Activated CD4-positive, CD25-positive, alpha-beta regulatory T cell treated with anti-CD3 and anti-CD28 coated beads, Interleukin-2, amount 50 U/mL, for 24 hours (primary cell): Measurements from ENCODE around the gene TRAPPC3.
"Not testable (repeated sequence)": the region's sequence is repeated elsewhere in the genome, so short reads cannot be mapped to it uniquely, and the experiment has no call there.

Source experiments
- ATAC-seq, 2 donors: fragments of 150-1000 bp; cut with Tn5 transposase; one replicate each; pipeline ENCODE4 v1.10.0; 2021; ENCODE audit warnings: mild to moderate bottlenecking in 1 of 2, moderate library complexity in 1 of 2

The TRAPPC3 gene

GRCh38 chr1:36166136-36166535 lies 16.9 kb upstream of the TRAPPC3 start:
- no peak for ATAC-seq

- ATAC-seq, result no peak
Observed at GRCh38 chr1:36165145-36165544, 15.9 kb upstream of the TRAPPC3 start.

DNA sequence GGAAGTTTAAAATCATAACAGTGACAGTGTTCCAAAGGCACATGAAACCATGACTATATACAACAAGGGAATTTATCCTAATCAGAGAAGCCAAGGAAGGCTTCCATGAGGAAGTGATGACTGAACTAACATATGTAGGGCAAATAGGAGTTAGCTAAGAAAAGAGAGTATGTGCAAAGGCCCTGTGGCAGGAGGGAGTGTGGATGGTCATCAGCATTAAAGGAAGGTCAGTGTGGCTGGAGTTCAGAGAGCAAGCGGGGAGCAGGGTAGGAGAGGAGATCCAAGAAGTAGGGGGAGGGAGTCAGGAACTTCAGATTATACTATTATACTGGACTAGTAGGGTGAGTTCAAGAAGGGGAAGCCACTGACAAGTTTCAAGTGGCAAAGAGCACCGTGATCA lies 15.1 kb upstream of the TRAPPC3 start:
- no peak for ATAC-seq

GRCh38 chr1:36163426-36163825 lies 14.1 kb upstream of the TRAPPC3 start:
- ATAC-seq, result no peak

GRCh38 chr1:36162680-36163239 lies 13.5 kb upstream of the TRAPPC3 start:
- ATAC-seq, result no peak

DNA sequence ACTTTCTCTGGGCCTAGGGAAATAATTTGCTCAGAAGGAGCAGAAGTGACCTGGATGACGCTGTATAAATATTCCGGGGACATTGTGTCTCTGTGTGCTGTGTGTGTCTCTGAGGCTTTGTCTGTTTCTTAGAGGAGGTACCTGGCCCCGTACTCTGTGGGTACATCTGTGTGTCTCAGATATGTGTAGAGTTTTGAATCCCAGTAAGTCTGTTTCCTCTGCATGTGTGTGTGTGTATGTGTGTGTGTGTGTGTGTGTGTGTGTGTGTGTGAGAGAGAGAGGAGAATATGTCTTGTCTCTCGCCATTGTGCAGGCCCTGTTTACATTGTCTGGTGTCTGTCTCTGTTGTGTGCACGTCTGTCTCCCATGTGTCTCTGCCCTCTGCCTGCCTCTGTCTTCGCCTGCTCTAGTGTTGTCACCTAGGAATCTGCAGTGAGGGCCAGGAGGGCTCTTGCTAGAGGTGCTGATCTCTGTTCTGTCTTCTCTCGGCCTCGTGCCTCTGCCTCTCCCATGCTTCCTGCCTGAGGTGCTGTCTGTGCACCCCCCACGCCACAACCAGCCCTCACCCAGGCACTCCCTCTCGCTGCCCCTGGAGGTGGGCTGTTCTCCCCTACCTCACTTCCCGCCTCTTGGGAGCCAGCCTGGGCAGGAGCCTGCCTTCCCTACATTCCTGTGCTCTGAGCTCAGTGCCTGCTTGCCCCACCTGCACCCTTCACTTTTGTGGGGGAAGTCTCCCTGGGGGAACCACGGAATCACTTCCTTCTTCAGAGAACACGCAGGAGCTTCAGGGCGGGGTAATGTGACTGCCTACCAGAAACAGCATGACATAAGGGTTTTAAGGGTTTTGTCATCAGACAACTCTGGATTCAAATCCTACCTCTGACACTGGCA lies 12.6 kb upstream of the TRAPPC3 start:
- ATAC-seq, result peak; percentile 42 to 50

- peak; percentile 32 to 37 for ATAC-seq
Observed at GRCh38 chr1:36160949-36161485, 11.7 kb upstream of the TRAPPC3 start.

GRCh38 chr1:36160388-36160948 lies 11.2 kb upstream of the TRAPPC3 start:
- ATAC-seq, result no peak

GRCh38 chr1:36159614-36160387 lies 10.5 kb upstream of the TRAPPC3 start:
- no peak for ATAC-seq

GRCh38 chr1:36158827-36159252 lies 9.6 kb upstream of the TRAPPC3 start:
- not testable (repeated sequence) for ATAC-seq

- ATAC-seq, result no peak
Observed at GRCh38 chr1:36157973-36158826, 8.9 kb upstream of the TRAPPC3 start.

- ATAC-seq, result no peak
Observed at GRCh38 chr1:36157115-36157903, 8.0 kb upstream of the TRAPPC3 start.

DNA sequence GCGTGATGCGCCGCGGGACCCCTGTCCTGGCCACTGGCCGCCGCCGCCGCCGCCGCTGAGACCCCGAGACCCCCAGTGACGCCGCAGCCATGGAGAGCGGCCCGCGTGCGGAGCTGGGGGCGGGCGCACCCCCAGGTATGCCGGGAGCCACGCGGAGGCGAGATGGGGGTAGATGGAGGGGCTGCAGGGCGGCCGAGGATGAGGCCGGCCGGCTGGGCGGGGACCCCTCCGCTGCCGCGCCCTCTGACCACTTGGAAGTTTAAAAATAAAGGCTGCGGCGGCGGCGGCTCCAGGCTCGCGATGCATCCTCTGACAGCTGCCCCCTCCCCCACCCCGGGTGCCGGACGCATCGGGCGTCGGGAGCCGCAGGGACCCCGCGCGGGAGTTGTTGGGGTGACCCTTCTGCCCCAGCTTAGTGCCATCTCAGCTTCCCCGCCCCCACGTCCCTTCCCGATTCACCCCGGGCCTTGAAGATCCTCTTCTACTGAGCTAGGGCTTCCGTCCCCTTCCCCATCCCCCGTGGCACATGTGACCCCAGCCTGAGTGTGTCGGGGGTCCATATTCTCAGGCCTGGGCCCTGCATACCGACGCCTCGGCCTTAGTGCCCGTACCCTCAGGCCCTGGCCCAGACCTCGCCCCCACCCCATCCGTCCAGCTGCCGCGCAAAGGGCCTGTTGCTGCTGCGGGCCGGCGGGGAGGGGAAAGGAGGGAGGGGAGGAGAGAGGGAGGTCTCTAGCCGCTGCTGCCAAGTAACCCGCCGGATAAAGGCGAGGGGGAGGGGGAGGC lies 7.2 kb upstream of the TRAPPC3 start:
- peak in 1 of 2 donors; percentile 22 for ATAC-seq

DNA sequence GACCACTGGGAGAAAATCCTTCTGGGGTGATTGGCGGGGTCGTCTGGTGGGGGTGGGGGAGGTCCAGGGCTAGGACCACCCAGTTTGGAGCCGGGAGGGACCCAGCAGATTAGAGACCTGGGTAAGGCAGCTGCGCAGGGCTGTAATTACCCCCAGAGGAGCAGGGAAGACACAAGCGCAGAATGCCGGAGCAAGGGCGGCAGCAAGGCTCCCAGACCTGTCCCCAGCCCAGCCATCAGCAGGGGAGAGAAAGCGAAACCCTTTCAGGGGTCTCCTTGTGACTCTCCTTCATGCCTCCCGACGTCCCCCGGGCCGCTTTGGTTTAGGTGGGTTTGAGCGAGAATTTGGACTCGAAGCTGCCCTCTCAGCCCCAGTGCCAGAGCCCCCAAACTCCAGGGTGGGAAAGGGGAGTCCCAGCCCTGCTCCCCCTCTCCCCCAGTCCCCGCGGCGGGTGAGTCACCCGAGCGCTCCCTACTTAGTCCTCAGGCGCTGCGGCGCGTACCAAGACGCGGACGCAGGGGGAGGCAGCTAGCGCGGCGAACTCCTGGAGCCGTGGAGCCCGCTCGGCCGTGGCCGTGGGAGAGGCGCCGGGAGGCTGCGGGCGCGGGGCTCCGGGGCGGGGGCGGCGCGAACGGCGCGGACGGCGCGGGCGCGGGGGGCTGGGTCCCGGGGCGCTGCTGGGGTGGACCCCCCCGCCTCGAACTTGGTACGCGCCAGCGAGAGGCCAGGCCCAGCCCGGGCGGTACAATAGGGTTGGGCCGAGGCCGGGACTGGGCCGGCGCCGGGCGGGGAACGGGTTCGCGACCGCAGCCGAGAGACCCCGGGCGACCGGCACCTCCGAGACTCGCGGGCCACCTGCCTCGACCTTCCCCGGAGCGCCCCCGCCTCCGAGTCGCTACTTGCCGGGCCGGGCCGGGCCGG lies 6.4 kb upstream of the TRAPPC3 start, which contains the start of gene MAP7D1:
TSS of gene MAP7D1 (plus strand) at position 753 of the 921 bp plus-strand sequence. CDS start 258 bp downstream, outside the sequence.
- ATAC-seq, result peak; percentile 75 to 79

GRCh38 chr1:36154765-36155407 lies 5.6 kb upstream of the TRAPPC3 start:
- no peak for ATAC-seq

DNA sequence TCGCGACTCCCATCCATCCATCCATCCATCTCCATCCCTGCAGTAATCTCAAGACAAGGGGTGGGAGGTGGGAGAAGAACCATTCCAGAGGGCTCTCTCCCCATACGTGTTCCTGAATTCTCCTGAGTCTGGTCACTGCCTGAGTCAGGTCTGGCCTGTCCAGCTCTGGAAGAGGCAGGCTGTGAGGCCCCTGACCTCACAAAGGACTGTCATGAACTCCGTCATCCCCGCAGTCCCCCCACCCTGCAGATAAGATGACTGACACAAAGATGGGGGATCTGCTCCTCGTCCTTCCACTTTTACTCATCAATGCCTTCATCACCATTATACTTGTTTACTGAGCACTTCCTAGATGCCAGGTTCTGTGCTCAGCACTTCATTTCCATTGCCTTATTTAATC lies 5.0 kb upstream of the TRAPPC3 start:
- no peak for ATAC-seq

DNA sequence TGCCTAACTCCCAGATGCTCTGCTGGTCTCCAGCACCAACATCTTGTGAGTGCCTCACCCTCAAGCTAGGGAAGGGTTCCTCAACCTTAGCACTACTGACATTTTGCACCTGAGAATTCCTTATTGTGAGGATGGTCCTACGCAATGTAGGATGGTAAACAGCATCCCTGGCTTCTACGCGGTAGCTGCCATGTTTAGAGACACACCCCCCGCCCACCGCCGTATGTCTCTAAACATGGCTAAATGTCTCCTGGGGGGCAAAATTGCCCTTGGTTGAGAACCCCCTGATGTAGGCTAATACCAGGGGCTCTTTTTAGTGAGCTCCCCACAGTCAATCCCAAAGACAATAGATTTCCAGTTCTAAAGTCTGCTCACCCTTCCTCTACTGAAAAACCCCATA lies 4.2 kb upstream of the TRAPPC3 start:
- ATAC-seq, result no peak

- ATAC-seq, result no peak
Observed at GRCh38 chr1:36151845-36152203, 2.5 kb upstream of the TRAPPC3 start.
